ENCODE measurements around the gene OPTC.

GRCh38 chr1:203503836-203504235, 9.9 kb downstream of the OPTC start:
- TF ChIP-seq, protein P1, sequence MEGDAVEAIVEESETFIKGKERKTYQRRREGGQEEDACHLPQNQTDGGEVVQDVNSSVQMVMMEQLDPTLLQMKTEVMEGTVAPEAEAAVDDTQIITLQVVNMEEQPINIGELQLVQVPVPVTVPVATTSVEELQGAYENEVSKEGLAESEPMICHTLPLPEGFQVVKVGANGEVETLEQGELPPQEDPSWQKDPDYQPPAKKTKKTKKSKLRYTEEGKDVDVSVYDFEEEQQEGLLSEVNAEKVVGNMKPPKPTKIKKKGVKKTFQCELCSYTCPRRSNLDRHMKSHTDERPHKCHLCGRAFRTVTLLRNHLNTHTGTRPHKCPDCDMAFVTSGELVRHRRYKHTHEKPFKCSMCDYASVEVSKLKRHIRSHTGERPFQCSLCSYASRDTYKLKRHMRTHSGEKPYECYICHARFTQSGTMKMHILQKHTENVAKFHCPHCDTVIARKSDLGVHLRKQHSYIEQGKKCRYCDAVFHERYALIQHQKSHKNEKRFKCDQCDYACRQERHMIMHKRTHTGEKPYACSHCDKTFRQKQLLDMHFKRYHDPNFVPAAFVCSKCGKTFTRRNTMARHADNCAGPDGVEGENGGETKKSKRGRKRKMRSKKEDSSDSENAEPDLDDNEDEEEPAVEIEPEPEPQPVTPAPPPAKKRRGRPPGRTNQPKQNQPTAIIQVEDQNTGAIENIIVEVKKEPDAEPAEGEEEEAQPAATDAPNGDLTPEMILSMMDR (IDR thresholded peaks at IDR 0.05), result no peak
- no peak for TF ChIP-seq POLR2A (IDR thresholded peaks at IDR 0.05)

Data from stomach (tissue), 4 donors.